ENCODE data around the gene TP73.

DNA sequence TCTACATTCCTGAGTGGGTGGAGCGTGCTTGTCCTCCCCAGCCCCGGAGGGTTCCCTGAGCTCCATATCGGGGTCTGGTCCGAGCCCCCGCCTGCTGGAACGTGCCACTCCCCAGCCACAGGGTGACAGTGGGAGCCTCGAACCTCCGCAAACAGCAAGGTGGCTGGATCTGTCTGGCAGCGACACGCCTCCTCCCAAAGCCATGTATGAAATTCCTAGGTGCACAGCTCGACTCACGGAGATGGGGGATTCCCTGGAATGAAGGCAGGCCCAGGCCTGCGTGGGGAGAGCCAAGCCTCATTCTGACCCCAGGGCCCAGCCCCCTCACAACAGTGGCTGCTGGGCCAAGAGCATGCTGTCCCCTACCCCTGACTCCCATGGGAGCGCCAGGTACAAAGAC, 32.9 kb downstream of the TP73 start:
- TF ChIP-seq BHLHE40 (IDR thresholded peaks at IDR 0.05; ENCODE audit: borderline replicate concordance) (no peak), SP1 (IDR thresholded peaks at IDR 0.05) (no peak), FOXM1 (IDR thresholded peaks at IDR 0.05; ENCODE audit: borderline replicate concordance) (no peak), L3MBTL2 (conservative IDR thresholded peaks at IDR 0.05) (no peak), NFRKB (IDR thresholded peaks at IDR 0.05) (no peak), ARNT (IDR thresholded peaks at IDR 0.05) (no peak)

All from HEK293T (cell line).